Measurements from ENCODE around the gene TYW1.
"Not testable (repeated sequence)": the region's sequence is repeated elsewhere in the genome, so short reads cannot be mapped to it uniquely, and the experiment has no call there.

DNA sequence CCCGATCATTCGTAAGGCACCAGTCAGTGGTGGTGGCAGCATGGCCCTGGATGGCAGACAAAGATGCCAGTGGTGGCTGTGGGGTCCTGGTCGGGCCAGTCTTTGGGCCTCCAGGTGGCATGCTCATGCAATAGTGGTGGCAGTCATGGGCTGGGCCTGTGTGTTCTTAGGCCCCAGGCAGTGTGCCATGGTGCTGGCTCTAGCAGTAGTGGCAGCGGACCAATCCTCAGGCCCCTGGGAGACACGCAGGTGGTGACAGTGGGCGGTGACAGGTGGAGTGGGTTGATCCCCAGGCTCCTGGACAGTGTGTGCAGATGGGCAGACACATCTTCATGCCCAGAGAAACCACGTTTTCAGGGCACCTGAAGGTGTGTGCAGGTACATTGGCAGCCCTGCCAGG is 159.4 kb downstream of the TYW1 start:
- not testable (repeated sequence) for TF ChIP-seq CBX8 (IDR thresholded peaks at IDR 0.05; ENCODE audit: borderline replicate concordance, low read depth, low read length); RAD21 (IDR thresholded peaks at IDR 0.05 in 1 of 2, conservative IDR thresholded peaks at IDR 0.05 in 1 of 2; ENCODE audit: low read depth in 2 of 2, low read length in 2 of 2); POLR2AphosphoS5 (IDR thresholded peaks at IDR 0.05; ENCODE audit: low read depth, low read length)

Data from H1 (cell line).